ENCODE data around the gene ATXN10.

- no peak for TF ChIP-seq CTCF (IDR thresholded peaks at IDR 0.05; ENCODE audit: borderline replicate concordance, extremely low read depth, low read length, poor library complexity, severe bottlenecking)
- no peak for TF ChIP-seq EZH2 (IDR thresholded peaks at IDR 0.05; ENCODE audit: borderline replicate concordance, low read depth, low read length, severe bottlenecking)
These were observed 121.5 kb downstream of the ATXN10 start for GRCh38 chr22:45793161-45793560.
